Peyer's patch (tissue), 4 donors: Measurements from ENCODE around the gene FSTL5.

Source experiments
- POLR2A ChIP-seq, 2 donors: fragments of 450-650 bp; IDR thresholded peaks; one replicate each; pipeline ENCODE4 v1.5.1; 2017; ENCODE audit warnings: antibody characterized with exemption in 2 of 2, mild to moderate bottlenecking in 2 of 2, moderate library complexity in 2 of 2
- TF ChIP-seq, protein P1 (sequence below), 6 experiments: fragments of 450-650 bp in 4 of 6; fragments of 200-600 bp in 2 of 6; sonication (generic) in 1 of 6; IDR thresholded peaks; one replicate each; pipeline ENCODE4 v1.5.1; 2017 to 2019; ENCODE audit warnings: antibody characterized with exemption in 6 of 6, mild to moderate bottlenecking in 3 of 6, moderate library complexity in 1 of 6

DNA sequence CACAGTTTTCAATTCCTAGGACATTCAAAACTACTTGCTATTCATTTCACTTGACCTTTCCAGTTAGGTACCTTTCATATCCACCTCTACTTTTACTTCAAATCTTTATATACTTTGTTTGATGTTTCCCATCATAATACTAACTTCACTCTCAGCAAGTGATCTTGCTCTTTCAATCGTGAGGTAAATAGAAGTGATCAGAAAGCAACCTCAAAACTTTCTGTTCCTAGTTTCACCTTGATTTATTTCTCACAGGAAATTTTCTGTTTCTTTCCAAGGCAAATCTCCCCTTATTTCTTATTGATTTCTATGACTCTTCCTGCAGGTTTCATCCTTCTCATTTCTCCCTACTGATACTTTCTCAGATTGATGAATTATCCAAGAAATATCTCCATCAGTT is 623.5 kb downstream of the FSTL5 start:
- no peak for TF ChIP-seq POLR2A (IDR thresholded peaks at IDR 0.05)
- TF ChIP-seq, protein P1, sequence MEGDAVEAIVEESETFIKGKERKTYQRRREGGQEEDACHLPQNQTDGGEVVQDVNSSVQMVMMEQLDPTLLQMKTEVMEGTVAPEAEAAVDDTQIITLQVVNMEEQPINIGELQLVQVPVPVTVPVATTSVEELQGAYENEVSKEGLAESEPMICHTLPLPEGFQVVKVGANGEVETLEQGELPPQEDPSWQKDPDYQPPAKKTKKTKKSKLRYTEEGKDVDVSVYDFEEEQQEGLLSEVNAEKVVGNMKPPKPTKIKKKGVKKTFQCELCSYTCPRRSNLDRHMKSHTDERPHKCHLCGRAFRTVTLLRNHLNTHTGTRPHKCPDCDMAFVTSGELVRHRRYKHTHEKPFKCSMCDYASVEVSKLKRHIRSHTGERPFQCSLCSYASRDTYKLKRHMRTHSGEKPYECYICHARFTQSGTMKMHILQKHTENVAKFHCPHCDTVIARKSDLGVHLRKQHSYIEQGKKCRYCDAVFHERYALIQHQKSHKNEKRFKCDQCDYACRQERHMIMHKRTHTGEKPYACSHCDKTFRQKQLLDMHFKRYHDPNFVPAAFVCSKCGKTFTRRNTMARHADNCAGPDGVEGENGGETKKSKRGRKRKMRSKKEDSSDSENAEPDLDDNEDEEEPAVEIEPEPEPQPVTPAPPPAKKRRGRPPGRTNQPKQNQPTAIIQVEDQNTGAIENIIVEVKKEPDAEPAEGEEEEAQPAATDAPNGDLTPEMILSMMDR (IDR thresholded peaks at IDR 0.05): no peak
